Measurements from ENCODE around the gene UQCRHL. TPM values are rescaled to one million over a fixed set of nuclear protein-coding genes. Genes with fewer than 3 reads are reported as not detected.

Gene UQCRHL
- 4.8 and 6.6 TPM in 2 replicates for total RNA-seq

DNA sequence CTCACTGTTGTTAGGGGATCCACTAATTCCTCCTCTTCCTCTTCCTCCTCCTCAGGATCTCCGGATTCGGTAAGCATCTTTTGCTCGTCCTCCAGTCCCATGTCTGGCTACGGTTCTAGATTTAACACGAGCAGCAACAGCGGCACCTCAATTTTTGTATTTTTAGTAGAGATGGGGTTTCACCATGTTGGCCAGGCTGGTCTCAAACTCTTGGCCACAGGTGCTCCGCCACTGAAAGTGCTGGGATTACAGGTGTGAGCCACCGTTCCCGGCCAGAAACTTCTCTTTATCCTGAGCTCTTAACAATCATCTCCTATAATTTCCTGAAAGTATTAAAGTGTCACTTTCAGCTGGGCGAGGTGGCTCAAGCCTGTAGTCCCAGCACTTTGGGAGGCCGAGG lies at the start of gene UQCRHL:
TSS of gene UQCRHL (minus strand) at position 101 of the 400 bp plus-strand sequence. CDS start at position 101, 0 bp downstream.

DNA sequence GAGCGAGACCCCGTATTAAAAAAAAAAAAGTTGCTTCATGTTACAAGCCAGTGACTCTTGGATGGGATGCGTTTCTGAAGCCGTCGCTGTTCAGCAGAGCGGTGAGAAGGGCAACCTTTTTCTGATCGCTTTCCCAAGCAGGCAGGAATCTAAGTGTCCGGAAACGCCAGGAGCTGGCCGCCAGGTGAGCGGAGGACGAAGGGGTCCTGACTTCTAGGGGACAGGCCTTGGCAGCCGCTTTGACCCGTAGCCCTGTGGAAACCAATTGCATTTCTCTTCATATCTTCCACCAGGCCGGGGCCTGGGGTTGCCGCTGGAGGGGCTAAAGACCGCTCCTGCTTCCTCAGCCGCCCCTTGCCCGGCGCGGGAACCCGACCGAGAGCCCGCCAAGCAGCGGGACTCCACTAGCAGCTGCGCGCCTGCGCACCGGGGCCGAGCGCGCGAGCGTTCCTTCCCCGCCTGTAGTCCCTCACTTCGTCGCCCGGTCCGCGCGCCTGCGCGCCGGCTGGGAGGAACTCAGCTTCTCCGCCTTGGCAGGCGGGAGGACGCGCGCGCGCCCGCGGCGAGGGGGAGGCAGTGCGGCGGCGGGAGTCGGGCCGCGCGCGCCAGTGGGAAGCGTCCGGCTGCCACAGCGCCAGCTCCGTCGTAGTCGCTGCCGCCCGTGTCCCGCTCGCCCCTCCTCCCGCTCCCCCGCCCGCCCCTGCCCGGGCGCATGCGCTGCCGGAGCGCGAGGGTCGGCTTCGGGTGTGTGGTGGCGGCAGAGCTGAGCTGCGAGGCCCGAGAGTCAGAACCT lies 39.8 kb upstream of the UQCRHL start, which contains the start of gene SPEN:
TSS of gene SPEN (plus strand) at position 608 of the 793 bp plus-strand sequence. CDS start 361 bp downstream, outside the sequence.

DNA sequence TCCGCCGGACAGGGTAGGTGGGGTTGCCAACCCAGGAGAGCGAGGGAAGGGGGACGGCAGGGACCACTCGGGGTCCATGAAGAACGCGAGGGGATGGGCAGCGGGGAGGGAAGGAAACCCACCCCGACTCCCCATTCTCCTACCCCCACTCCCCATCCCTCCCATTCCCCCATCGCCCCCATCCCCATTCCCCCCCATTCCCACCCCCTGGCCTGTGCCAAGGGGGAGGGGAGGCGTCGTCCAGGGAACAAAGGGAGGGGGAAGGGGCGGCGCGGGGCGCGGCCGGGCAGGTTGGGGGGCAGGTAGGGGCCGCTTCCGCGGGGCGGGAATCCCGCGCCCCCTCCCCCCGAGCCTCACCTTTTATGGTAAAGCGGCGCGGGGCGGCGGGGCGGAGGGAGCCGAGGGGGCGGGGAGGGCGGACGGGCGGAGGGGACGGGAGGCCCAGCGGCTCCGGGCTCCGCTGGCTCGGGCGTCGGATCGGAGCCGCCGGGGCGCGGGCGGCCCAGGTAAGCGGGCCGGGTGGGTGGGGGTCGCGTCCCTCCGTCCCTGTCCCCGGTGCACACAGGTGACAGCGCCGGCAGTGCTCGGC lies 49.0 kb downstream of the UQCRHL start, which contains the start of gene FBLIM1:
TSS of gene FBLIM1 (plus strand) at position 453 of the 589 bp plus-strand sequence. CDS start 6,189 bp downstream, outside the sequence.

Other genes with a start within 250 kb of the UQCRHL start
- gene AGMAT, start 222.6 kb downstream of the UQCRHL start, total RNA-seq, result 0.11 and 0.17 TPM in 2 replicates
- 13.3 and 19.1 TPM in 2 replicates for gene DDI2, start 190.2 kb downstream of the UQCRHL start, total RNA-seq
- 40.6 and 51.8 TPM in 2 replicates for gene PLEKHM2, start 123.3 kb downstream of the UQCRHL start, total RNA-seq
- gene SLC25A34, start 71.4 kb downstream of the UQCRHL start, total RNA-seq, result 0.22 and 0.34 TPM in 2 replicates
- gene TMEM82, start 65.2 kb downstream of the UQCRHL start, total RNA-seq, result not detected in 2 replicates
- gene FBLIM1, start 48.9 kb downstream of the UQCRHL start, total RNA-seq, result 85.3 and 96.4 TPM in 2 replicates
- gene SPEN, start 40.1 kb upstream of the UQCRHL start, total RNA-seq, result 15.6 and 20.5 TPM in 2 replicates
- gene ZBTB17, start 168.5 kb upstream of the UQCRHL start, total RNA-seq, result 29.9 and 34.4 TPM in 2 replicates
- 0.34 and 1.1 TPM in 2 replicates for gene SRARP, start 196.6 kb upstream of the UQCRHL start, total RNA-seq
- under 0.01 TPM in 1 of 2 replicates, not detected in the other for gene HSPB7, start 210.4 kb upstream of the UQCRHL start, total RNA-seq
- gene CLCNKA, start 214.4 kb upstream of the UQCRHL start, total RNA-seq, result not detected in 2 replicates
- gene CLCNKB, start 236.1 kb upstream of the UQCRHL start, total RNA-seq, result 0.22 TPM in 1 of 2 replicates, not detected in the other

Data from dermis lymphatic vessel endothelial cell (primary cell).